ENCODE measurements around the gene OSTM1. TPM values are rescaled to one million over a fixed set of nuclear protein-coding genes. Genes with fewer than 3 reads are reported as not detected.
"Not testable (repeated sequence)": the region's sequence is repeated elsewhere in the genome, so short reads cannot be mapped to it uniquely, and the experiment has no call there.

OSTM1 gene
- total RNA-seq, 2 donors from 2014 or later, result 70.7 to 102 TPM

DNA sequence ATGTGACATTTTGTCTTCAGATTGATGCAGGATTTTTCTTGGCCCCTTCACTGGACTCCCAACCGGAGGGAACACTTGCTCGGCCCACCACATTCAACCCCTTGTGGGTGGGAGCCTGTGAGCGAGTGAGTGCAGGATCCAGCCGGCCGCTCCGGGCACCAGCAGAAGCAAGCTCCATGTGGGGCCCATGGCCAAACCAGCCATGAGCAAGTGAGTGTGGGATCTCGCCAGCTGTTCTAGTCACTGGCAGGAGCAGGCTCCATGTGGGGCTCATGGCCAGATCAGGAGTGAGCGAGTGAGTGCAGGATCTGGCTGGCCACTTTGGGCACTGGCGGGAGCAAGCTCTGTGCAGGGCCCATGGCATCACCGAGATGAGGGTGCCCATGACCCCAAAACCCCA, 42.6 kb downstream of the OSTM1 start:
- DNase-seq (ENCODE audit: low spot score), result no peak
- intact Hi-C loops (cut with DNase I), result no loop called here

DNA sequence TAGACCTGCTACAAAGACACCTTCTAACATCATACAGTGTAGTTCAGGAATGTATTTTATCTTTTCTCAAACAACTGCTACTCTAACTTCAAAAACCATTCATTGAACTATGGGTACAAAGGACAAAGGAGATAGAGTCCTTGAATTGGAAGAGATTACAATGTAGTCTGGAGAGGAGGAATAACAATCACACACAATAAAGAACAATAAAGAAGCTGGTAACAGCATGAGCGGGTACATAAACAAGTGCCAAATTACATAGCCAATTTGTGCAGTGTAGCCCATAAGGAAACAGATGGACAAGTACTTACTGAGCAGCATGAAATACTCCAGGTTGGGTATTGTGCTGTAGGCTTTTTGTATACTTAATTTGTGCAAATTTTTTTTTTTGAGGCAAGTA, 44.3 kb downstream of the OSTM1 start:
- intact Hi-C loops (cut with DNase I), result no loop called here

DNA sequence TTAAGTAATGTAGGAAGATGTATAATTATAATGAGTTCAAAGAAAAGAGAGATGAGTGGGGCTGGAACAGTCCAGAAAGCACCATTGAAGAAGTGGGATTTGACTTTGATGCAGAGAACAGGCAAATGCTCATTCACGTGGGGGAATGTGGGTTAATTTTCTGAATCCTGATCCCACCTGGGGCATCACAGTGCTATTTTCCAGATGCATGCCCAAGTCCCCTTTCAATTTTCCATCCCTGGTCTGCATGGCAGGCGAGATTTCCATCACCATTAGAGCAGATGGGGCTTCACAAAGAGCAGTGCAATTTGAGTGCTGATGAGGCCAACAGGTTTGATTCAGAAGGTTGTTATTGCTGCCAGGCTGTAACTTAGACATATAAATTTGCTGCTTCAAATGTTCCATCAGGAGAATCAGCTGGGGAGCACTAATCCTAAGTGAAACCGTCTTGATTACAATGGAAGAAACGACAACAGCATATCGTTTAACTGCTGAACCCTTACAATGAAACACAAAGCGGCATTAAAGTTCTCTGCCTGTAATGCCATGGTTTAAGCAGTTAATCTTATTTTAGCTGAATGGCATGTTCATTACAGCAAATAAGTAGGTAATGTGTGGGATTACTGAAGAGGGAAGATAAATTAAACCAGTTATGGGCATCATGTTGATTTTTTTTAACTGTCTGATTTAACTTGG, 45.2 kb downstream of the OSTM1 start:
- DNase-seq (ENCODE audit: low spot score), result no peak
- intact Hi-C loops (cut with DNase I), result no loop called here

More for the DNA sequence above, 44.3 kb downstream of the OSTM1 start:
- no peak for DNase-seq (ENCODE audit: low spot score)

DNA sequence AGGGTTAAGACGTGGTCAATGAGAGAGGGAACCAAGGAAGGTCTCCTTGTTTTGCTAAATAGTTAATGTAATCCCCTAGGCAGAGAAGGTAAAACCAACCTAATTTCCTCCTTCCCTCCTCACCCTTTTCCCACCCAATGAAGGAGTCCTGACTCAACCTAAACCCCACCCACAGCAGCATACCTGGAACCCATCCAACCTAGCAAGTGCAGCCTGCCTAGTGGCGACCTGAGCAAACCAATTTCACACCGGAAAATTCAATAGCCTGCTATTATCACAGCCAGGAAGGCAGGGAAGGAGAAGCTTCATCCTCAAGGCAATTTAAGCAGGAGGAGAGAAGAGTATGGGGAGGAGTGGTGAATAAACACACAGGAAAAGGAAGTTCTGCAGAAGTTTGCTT, 46.9 kb downstream of the OSTM1 start:
- no peak for DNase-seq (ENCODE audit: low spot score)
- intact Hi-C loops (cut with DNase I), result no loop called here

DNA sequence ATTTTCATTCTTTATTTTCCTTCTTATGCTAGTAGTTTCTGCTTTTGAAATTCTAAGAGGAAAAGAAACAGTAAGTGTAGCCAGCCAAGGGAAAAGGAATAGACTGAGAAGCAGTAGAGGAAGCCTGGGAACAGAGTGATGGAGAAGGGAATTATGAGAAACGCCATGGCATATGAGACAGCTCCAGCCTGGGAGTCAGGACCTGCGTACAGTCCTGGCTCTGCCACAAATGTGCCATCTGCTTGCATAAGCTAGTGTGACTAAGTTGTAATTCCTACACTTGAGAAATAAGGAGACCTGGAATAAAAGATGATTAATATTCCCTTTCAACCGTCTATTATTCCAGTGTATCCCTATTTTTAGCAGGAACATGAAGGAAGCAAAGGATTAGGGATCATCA, 47.5 kb downstream of the OSTM1 start:
- DNase-seq (ENCODE audit: low spot score), result no peak
- intact Hi-C loops (cut with DNase I), result no loop called here

DNA sequence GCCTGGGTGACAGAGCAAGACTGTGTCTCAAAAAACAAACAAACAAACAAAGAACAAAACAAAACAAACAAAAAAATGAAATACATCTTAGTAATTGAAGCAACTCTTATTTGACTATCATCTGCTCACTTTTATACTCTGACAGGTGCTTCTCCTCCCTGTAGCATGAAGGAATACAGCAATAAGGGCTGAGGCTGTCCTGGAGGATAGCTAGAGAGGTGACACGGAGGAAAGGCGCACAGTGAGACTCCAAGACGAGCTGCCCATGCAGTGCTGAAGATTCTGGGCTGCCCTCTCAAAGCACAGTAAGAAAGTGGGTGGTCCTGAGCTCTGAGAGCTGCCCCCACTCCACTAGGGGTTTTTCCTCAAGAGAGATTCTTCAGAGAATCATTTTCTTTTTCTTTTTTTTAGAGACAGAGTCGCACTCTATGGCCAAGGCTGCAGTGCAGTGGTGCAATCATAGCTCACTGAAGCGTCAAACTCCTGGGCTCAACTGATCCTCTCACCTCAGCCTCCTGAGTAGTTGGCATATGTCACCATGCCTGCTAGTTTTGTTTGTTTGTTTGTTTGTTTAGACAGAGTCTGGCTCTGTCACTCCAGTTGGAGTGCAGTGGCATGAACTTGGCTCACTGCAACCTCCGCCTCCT, 50.0 kb downstream of the OSTM1 start:
- DNase-seq (ENCODE audit: low spot score), result no peak
- intact Hi-C loops (cut with DNase I), result no loop called here

DNA sequence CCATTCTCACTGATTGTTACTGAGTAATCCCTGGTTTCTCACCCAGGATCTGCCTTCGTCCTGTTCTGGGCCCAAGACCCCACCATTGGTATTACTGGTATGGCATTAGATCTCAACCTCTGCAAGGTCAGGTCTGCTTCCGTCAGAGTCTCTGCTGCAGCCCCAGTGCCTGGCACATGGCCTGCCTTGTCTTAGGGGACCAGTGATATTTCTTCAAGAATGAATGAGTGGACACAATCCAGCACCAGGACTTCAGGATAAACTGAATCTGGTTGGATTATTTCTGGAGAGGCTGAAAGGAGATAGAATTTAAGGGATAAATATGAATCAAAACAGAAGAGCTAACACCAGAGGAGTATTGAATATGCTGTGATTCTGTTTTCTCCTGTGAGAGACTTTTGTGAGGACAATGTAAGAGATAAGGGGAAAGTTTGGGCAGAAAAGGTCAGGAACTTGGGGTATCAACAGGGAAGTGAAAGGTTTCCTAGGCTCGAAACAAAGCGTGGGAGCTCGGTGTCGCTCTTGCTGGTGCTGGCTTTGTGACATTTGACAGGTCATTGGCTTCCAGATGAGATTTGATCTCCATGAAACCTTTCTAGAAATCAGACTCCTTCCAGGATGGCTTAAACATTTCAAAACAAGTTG, 53.9 kb downstream of the OSTM1 start:
- intact Hi-C loops (cut with DNase I), result no loop called here
- DNase-seq (ENCODE audit: low spot score), result no peak

DNA sequence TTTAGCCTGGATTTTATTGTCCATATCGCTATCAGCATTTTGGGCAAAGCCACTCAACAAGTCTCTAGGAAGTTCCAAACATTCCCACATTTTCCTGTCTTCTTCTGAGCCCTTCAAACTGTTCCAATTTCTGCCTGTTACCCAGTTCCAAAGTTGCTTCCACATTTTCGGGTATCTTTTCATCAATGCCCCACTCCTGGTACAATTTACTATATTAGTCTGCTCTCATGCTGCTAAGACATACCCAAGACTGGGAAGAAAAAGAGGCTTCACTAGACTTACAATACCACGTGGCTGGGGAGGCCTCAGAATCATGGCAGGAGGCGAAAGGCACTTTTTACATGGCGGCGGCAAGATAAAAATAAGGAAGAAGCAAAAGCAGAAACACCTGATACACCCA, 58.3 kb downstream of the OSTM1 start:
- DNase-seq (ENCODE audit: low spot score); intact Hi-C loops (cut with DNase I): not testable (repeated sequence)

DNA sequence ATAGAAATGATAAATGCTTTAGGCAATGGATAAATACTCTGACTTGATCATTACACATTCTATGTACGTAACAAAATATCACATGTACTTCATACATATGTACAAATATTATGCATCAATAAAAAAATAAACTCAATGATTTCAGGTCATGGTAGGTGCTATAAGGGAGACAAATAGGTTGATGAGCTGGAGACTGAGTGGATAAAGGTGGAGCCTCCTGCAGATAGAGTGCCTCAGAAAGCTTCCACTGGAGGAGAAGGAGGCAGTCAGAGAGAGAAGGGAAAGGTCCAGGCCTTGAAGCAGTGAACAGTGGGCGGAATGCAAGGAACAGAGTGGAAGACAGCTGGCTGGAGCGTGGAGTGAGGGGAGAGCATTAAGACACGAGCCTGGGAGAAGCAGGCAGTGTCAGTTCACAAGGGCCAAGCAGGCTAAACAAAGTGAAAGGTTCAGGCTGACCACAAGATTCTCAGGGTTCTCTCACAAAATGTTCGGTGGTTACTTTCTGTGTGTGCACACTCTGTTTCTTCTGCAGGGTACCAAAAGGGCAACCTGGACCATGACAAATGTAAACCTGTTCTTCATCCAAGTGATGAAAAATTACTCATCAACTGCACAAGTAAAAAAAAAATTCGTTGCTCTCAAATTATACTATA, 60.6 kb downstream of the OSTM1 start:
- intact Hi-C loops (cut with DNase I), result no loop called here
- no peak for DNase-seq (ENCODE audit: low spot score)

DNA sequence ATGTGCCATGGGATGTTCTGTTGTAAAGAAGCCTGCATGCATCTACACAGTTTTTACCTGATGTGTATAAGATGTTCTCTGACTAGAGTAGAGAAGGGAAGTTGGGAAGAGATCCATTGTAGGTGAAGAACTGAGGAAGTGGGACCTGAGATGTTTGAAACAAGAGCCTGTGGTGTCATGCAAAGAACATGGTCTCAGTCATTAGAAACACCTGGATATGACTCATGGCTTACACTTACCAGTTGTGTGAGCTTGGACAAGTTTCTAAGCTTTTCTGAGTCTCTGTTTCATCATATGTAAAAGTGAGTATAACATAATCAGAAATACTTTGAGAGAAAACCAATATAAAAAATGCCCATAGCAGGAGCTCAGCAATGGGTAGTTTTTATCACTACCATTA, 64.6 kb downstream of the OSTM1 start:
- intact Hi-C loops (cut with DNase I), result no loop called here
- no peak for DNase-seq (ENCODE audit: low spot score)

DNA sequence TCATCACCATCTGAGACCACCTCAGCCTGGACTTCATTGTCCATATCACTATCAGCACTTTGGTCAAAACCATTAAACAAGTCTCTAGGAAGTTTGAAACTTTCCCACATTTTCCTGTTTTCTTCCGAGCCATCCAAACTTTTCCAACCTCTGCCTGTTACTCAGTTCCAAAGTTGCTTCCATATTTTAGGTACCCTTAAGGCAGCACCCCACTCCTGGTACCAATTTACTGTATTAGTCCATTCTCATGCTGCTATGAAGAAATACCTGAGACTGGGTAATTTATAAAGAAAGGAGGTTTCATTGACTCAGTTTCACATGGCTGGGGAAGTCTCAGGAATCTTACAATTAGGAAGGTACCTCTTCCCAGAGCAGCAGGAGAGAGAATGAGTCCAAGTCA, 65.3 kb downstream of the OSTM1 start:
- intact Hi-C loops (cut with DNase I); DNase-seq (ENCODE audit: low spot score): not testable (repeated sequence)

DNA sequence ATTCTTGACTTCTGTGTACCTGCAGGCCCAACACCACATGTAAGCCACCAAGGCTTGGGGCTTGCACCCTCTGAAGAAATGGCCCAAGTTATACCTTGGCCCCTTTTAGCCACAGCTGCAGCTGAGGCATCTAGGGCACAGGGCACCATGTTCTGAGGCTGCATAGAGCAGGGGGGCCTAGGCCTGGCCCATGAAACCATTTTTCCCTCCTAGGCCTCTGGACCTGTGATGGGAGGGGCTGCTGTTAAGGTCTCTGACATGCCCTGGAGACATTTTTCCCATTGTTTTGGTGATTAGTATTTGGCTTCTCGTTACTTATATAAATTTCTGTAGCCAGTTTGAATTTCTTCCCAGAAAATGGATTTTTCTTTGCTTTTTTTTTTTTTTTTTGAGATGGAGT, 66.2 kb downstream of the OSTM1 start:
- intact Hi-C loops (cut with DNase I), result no loop called here
- DNase-seq (ENCODE audit: low spot score), result no peak

DNA sequence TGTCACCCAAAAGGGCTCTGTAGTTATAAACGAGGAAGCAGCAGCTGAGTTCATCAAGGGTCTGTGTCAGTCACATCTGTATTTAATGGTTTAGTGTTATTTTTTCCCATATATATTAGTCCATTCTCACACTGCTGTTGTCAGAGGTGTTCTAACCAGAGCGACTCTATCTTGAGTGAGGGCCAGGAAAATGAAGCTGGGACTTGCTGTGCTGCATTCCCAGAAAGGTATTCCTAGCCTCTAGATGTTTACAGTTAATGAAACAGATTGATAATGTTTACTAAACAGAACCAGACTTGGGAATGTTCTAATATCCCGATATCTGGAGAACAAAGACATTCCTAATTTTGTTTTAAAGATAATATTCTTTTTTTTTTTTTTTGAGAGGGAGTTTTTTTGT, 68.6 kb downstream of the OSTM1 start:
- DNase-seq (ENCODE audit: low spot score), result no peak
- intact Hi-C loops (cut with DNase I), result no loop called here

DNA sequence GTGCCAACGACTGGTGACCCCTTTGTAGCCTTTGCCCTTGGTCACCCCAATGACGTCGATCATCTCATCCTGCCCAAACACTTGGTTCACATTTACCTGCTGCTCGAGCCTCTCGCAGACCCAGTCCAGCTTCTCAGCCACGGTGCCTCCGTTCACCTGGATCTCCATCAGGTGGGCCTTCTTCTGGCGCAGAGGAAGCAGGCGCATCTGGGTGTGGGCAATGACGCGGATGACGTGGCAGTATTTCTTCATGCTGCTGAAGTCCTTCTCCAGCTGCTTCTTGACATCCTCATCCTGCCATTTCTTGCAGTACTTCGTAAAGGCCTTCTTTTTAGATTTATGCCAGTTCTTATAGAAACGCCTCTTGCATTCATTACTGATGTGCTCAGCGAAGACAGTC, 69.7 kb downstream of the OSTM1 start:
- no peak for DNase-seq (ENCODE audit: low spot score)
- intact Hi-C loops (cut with DNase I), result no loop called here

DNA sequence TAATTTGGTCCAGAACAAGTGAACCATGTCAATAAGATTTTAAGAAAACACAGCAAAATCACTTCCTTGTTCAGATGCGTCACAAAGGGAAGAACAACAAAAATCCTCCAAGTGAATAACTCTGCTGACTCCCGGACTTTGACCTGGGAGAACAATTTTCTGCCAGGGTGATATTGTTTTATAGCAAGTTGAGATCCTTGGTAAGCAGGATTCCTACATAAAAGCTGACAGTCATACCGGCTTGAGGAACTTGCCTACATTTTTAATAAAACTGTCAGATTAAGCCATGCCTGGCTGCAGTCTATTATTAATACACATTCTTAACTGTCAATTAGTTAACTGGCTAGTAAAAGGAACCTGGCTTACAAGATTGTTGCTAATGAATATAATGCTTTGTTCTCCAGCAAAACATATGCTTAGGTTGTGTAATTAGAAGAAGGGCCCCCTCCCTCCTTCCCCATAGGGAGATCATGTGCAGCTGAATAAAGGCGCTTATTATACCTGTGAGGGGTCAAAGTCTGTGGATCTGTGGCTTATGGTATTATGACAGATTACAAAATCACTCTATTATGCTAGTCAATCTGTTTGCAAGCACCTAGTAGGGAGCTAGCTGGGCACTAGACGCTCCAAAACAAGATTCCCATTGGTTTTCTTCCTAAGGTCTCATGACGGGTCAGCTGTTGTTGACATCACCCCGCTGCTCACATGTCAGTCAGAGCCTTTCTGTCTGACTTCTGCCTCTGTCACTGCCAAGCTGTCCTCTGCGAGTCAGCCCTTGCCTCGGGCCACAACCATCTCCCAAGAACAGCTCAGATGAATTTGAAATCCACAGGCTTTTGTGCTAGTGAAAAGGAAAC, 71.9 kb downstream of the OSTM1 start:
- intact Hi-C loops (cut with DNase I), result no loop called here
- no peak for DNase-seq (ENCODE audit: low spot score)

DNA sequence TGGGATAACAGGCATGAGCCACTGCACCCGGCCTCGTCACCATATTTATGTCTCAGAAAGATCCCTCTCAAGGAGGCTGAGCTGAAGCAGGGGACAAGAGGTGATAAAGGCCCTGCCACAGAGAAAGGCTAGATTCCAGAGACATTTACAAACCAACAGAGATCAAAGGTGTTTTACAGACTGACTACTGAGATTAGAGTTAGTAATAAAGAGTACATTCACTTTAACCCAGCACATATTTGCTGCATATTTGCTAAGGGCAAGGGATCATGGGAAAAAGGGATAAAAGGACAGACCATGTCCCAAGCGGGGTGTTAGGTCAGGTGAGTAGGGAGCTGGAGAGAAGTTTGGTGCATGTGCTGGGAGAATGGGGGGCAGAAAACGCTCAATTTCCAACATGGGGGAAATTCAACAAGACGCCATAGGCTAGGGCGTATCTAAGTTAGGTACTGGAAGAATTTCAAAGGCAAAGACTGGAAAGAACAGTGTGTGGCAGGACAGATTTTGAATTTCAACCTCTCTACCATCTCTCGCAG, 72.8 kb downstream of the OSTM1 start:
- intact Hi-C loops (cut with DNase I), result no loop called here
- no peak for DNase-seq (ENCODE audit: low spot score)

DNA sequence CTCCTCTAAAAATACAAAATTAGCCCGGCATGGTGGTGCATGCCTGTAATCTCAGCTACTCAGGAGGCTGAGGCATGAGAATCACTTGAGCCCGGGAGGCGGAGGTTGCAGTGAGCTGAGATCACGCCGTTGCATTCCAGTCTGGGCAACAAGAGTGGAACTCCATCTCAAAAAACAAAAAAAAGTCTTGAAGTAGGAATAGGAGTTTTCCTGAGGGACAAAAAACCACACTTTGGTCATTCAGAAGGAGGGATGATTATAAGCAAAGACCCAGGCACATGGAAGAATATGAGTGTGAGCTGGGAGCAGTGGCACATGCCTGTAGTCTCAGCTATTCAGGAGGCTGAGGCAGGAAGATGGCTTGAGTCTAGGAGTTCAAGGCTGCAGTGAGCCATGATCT, 74.3 kb downstream of the OSTM1 start:
- DNase-seq (ENCODE audit: low spot score); intact Hi-C loops (cut with DNase I): not testable (repeated sequence)

DNA sequence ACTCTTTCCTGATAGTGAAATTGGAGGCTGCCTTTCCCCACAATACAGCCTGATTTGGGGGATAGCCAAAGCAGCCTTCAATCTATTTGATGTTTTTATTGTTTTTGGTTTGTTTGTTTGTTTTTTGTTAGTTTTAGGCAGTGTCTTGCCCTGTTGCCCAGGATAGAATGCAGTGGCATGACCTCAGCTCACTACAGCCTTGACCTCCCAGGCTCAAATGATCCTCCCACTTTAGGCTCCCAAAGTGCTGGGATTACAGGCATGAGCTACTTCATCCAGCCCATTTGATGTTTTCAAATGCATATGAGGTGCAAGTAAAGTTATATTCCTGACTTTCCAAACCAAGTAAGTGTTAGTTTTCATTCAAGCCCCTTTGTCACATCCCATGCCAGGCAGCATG, 75.2 kb downstream of the OSTM1 start:
- intact Hi-C loops (cut with DNase I), result no loop called here
- DNase-seq (ENCODE audit: low spot score), result no peak

Data from posterior vena cava (tissue), 2 donors.